HG02571 (cell line): ENCODE results near the gene CHML.

Experiments used
- ATAC-seq: cut with Tn5 transposase; IDR thresholded peaks from one replicate; pipeline ENCODE4 v1.9.1; 2021; ENCODE audit warnings: mild to moderate bottlenecking, moderate library complexity; ENCODE audit not compliant: unreplicated experiment

The CHML gene

DNA sequence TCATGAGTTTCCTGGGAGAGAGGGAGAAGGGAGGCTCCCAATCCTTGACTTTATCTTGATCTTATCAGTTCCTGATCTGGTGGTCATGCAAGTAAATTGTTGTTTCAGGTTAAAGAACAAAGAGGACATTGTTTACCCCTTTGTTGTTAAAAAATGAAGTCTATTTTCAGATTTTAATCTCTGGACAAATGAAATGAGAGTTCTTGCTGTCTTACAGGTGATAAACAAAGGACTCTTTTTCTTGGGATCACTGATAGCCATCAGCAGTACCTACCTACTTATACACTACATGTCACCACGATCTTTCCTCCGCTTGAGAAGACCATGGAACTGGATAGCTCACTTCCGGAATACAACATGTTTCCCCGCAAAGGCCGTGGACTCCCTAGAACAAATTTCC, 48.4 kb downstream of the CHML start:
- no peak for ATAC-seq

DNA sequence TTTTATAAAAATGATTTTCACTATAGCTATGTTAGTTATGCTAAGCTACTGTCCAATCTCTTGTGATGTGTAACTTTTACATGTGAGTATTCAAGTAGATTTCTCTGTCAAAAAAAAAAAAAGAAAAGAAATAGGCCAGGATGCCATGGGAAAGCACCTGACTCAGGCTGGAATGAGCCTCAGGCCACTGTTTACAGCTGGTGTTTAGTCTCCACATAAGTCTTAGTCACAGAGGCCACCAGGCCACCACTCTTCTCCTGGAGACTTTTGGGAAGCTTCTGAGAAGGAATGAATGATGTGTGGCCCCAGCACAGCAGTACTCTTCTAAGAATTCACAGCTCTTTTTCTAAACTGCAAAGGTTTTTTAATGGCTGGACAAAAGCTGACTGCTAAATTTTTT, 48.9 kb downstream of the CHML start:
- no peak for ATAC-seq

DNA sequence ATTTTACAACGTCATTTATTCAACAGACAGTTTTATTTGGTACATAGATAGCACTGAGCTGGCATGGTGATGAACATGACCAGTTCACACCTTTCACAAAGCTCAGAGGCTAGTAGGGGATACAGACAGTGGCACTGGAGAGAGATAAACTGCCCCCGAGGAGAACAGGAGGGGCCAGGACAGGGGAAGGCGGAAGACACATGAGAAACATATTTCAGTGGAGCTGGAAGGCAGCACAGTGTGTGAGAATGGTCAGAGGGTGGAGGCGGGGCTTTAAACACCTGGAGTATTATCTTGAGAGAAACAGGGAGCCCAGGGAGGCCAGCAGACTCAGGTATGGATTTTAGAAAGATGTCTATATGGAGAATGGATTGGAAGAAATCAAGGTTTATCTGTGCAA, 49.5 kb downstream of the CHML start:
- no peak for ATAC-seq
